ENCODE measurements around the gene DCTN2.
"Not testable (repeated sequence)": the region's sequence is repeated elsewhere in the genome, so short reads cannot be mapped to it uniquely, and the experiment has no call there.

The DCTN2 gene

GRCh38 chr12:57525615-57526383 is 21.2 kb downstream of the DCTN2 start:
- no peak for DNase-seq

DNA sequence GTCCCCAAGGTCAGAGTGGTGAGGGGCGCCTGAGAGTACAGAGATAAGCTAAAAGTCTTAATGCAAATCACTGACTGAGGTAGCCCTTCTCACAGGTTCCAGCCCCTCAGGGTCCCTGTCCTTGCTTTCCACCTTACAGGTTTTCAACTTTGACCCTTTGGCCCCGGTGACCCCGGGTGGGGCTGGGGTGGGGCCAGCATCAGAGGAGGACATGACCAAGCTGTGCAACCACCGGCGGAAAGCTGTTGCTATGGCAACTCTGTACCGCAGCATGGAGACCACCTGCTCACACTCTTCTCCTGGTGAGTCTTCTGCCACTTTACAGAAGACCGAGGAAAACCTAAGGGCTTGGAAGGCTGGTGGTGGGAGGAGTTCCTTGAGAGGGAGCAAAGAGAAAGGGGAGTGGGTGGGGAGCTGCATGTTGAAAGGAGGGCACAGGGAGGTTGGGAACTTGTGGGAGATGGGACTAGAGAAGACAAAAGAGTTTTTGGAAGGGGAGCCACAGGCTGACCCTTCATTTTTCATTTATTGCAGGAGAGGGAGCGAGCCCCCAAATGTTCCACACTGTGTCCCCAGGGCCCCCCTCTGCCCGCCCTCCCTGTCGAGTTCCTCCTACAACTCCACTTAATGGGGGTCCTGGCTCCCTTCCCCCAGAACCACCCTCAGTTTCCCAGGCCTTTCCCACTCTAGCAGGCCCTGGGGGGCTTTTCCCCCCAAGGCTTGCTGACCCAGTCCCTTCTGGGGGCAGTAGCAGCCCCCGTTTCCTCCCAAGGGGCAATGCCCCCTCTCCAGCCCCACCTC is 22.0 kb downstream of the DCTN2 start:
- no peak for DNase-seq

DNA sequence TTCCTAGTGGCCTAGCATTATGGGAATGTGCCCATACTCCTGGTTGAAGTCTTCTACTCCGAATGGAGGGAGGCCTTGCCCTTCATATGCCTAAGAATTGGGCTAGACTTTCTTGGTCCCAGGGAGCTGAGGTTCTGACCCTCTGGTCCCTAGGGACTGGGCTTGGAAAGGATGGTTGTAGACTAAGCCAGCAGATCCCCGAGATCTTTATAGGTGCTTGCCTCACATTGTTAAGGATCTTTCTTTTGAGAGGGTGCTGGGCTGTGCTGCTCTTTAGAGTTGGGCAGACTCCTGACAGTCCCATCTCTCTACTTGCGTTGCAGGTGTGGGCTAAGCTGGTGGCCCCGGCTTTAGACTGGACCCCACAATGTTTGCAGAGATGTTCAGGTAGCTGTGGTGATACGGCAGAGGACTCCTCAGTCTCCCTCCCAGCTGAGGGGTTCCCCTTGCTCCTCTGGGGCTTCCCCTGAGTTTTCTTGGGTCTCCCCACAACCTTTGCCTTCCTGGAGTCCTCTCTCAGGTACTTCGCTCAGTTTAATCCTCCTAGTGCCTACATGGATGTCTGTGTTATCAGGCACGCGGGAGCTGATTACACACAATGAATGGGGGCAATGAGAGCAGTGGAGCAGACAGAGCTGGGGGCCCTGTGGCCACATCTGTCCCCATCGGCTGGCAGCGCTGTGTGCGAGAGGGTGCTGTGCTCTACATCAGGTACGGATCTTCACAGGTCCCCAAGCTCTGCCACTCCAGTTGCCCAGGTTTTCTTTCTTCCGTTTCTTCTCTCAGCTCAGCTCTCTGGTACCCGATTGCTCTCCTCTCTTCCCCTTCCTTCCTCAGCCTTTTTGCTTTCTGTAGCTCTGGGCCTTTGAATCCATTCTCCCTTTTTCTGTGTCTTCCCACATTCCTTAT is 23.0 kb downstream of the DCTN2 start:
- DNase-seq = no peak

DNA sequence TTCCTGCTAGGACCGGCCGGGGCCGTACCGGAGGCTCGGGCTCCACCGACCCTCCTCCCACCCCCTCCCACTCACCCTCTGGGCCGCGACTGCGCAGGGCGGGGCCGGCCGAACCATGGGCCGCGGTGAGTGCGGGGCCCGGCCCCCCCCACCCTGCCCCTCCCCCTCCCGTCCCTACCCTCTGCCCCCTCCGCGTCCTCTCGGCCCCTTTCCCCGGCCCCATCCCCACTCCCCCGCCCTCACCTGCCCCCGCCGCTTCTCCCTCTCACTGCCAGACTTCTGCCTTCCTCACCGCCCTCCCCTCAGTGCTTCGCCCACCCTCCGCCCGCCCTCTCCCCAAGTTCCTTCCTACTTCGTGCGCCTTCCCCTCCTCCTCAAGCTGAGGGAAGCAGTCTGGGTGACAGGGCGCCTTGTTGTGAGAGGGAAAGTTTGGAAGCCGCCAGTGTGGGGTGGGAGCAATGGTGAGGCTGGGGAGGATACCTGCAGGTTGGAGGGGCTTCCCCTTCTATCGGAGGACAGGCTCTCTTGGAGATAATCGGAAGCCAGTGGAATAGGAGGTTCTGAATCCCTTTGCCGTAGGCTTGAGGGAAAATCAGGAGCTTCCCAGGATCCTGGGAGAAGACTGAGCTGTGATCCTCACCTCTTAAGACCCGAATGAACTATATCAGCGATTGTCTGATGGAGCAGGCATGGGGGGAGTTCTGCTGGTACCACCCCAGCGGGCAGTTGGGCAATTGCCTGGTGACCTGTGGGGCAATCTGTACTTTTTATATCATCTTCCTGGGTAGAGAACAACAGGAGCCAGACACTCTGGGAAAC is 23.9 kb downstream of the DCTN2 start:
- DNase-seq = peak; percentile 50

DNA sequence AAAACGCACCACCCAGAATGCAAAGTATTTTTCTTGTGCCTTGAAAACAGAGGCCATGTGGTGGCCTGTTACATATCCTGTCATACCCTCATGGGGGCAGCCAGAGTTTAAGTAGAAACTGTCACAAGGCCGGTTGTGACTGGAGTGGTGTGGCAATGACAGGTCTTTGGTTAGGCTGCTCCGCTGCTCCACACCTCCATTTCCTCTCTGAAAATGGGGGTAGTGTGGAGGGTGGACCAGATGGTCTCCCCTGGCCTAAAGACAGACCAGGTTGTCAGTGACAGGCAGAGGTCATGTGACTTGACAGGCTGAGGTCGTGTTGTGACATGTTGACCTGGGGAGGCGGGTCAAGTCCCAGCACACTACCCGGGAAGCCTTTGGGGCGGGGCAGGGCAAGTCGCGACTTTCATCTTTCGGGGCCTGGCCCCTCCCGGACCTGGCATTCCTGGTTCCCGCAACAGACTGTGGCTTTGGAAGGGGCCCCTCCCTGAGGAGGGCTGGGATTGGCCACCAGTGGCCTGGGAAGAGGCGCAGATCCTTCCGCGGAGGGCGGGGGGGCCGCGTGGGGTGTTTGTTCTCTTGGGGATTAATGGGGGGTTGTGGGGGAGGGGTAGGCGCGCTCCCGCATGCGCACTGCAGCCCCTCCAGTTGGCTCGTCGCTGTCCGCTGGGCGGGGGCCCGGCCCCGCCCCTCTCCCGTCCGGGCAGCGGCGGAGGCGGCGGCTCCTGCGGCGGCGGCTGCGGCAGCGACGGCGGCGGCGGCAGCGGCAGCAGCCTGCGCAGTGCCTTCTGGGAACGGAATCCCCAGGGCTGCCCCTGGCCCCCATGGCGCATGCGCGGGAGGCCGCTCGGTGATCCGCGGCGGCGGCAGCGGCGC is 24.7 kb downstream of the DCTN2 start, which contains the start of gene MBD6:
Gene MBD6 (plus strand): TSS at position 814 of the 876 bp plus-strand sequence. CDS start 1,480 bp downstream, outside the sequence.
- DNase-seq = peak; percentile 88

DNA sequence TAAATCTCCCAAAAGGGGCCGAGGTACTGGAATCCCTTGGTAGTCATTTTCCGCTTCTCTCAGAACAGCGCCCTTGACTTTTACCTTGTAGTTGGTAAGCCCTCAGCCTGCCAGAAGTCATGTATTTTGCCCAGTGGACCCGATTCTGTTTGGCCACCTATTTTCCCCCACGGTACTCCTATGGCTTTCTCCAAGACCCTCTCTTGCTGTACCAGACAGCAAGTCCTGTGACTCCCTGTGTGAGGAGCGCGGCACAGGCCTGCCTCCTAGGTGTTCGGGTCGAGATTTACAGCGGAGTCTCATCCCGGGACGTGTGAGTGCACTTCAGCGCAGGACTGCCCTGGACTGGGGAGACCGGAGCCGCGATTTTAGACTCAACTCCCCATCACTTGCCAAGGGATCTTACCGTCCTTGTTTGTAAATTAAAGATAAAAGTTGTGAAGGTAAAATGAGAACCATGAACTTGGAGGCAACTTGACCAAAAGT is 25.4 kb downstream of the DCTN2 start:
- peak; percentile 28 for DNase-seq

- peak; percentile 99 for DNase-seq
These were observed 26.8 kb downstream of the DCTN2 start, which contains the start of gene DDIT3 for GRCh38 chr12:57520053-57520818. Gene DDIT3, minus strand, starts transcription at chr12:57520514. Its CDS starts 3,108 bp downstream, at chr12:57517406.

DNA sequence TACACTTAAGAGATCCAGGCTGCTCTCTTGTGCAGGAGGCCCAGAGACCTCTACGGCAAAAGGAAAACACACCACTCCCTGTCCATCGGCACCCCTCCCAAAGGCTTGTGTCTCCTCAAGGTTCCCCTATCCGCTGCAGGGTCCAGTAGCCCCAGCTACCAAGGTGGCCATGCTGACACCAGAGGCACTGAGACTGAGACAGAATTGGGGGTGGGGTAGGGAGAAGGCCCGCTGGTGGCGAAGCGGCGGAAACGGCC is 27.3 kb downstream of the DCTN2 start:
- DNase-seq = peak; percentile 29

GRCh38 chr12:57518920-57519795 is 27.8 kb downstream of the DCTN2 start:
- peak; percentile 18 for DNase-seq

DNA sequence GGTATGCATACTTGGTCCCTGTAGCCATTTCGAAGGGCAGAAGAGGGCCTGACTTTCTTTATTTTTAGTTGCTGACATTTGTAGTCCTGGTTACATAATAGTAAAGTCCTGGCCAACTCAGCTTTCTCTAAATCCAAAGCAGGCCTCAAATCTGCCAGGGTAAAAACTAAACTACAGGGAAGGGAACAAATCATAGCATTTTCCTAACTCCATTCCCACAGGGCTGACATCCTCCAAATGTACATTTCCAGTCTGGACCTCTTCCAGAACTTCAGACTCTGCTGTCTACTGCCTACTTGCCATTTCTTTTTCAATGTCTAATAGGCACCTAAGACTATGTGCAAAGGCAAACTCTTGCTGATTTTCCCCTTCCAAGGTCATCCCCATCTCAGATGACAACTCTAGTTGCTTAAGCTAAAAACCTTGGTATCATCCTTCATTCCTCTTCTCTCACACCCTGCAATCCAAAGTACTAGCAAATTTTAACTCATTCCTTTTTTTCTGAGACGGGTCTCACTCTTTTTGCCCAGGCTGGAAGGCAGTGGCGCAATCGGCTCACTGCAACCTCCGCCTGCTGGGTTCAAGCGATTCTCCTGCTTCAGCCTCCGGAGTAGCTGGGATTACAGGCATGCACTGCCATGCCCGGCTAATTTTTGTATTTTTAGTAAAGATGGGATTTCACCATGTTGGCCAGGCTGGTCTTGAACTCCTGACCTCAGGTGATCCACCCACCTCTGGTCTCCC is 28.6 kb downstream of the DCTN2 start:
- DNase-seq = no peak

DNA sequence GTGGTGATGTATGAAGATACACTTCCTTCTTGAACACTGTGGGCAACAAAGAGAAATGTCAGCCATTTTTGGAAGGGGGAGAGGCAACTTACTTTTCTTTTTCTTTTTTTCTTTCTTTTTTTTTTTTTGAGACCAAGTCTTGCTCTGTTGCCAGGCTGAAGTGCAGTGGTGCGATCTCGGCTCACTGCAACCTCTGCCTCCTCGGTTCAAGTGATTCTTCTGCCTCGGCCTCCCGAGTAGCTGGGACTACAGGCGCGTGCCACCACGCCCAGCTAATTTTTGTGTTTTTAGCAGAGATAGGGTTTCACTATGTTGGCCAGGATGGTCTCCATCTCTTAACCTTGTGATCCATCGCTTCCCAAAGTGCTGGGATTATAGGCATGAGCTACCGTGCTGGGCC is 29.3 kb downstream of the DCTN2 start:
- DNase-seq = not testable (repeated sequence)

- DNase-seq = no peak
These were observed 29.8 kb downstream of the DCTN2 start for GRCh38 chr12:57517187-57517586.

DNA sequence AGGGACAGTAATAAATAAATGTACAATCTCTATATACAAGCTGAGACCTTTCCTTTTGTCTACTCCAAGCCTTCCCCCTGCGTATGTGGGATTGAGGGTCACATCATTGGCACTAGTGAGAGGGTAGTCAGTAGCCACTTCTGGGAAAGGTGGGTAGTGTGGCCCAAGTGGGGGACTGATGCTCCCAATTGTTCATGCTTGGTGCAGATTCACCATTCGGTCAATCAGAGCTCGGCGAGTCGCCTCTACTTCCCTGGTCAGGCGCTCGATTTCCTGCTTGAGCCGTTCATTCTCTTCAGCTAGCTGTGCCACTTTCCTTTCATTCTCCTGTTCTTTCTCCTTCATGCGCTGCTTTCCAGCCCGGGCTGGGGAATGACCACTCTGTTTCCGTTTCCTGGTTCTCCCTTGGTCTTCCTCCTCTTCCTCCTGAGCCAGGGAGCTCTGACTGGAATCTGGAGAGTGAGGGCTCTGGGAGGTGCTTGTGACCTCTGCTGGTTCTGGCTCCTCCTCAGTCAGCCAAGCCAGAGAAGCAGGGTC is 30.3 kb downstream of the DCTN2 start:
- DNase-seq = no peak

DNA sequence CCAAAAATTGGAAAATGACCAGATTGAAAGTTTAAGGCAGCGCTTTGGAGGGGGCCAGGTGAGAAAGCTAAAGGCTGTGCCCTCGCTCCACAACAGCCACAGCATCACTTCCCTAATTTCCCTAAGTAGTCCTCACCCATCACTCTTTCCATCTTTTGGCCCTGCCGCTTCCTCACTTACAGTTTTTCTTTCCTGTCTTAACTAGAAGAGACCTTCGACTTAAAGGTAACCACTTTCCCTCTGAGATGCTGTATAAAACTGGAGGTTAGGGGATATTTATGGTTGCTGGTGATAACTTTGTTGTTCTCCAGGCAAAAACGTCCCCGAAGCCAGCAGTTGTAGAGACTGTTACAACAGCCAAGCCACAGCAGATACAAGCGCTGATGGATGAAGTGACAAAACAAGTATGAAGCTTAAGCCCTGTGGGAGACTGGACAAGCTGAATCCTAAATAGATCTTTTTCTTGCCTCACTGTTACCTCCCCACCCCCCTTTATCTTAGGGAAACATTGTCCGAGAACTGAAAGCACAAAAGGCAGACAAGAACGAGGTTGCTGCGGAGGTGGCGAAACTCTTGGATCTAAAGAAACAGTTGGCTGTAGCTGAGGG is 31.0 kb downstream of the DCTN2 start:
- no peak for DNase-seq

- DNase-seq = no peak
These were observed 31.5 kb downstream of the DCTN2 start for GRCh38 chr12:57515408-57515933.

GRCh38 chr12:57514720-57515407 is 32.1 kb downstream of the DCTN2 start:
- DNase-seq = no peak

DNA sequence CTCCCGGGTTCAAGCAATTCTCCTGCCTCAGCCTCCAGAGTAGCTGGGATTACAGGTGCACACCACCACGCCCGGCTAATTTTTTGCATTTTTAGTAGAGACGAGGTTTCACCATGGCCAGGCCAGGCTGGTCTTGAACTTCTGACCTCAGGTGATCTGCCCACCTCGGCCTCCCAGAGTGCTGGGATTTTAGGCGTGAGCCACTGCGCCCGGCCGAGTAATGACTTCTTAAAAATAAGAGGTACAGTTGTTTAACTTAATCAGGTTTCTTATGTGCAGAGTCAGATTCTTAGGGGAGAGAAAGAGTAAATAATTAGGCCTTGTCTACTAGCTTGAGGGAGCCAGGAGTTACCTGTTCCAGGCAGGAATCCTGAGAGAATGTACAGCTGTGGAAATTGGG is 32.7 kb downstream of the DCTN2 start:
- not testable (repeated sequence) for DNase-seq

Data from stimulated activated CD4-positive, alpha-beta T cell treated with anti-CD3 and anti-CD28 coated beads, Interleukin-4, amount 100 ng/mL, for 1 hour (primary cell).